SIG-M5 treated with dmso at 0.1 percent for 504 hours (cell line): ENCODE data around the gene PPFIA3.
A peak's percentile ranks its signal among the peaks of the same experiment; 100 is the strongest.

Experiments
- DNase-seq: peaks from one replicate; lab custom pipeline; 2025; ENCODE audit not compliant: unreplicated experiment; lab: John Stamatoyannopoulos, UW

PPFIA3 gene

GRCh38 chr19:49148784-49149651 is 29.7 kb downstream of the PPFIA3 start:
- peak; percentile 91 for DNase-seq

GRCh38 chr19:49149652-49150105 is 30.3 kb downstream of the PPFIA3 start:
- peak; percentile 50 for DNase-seq

DNA sequence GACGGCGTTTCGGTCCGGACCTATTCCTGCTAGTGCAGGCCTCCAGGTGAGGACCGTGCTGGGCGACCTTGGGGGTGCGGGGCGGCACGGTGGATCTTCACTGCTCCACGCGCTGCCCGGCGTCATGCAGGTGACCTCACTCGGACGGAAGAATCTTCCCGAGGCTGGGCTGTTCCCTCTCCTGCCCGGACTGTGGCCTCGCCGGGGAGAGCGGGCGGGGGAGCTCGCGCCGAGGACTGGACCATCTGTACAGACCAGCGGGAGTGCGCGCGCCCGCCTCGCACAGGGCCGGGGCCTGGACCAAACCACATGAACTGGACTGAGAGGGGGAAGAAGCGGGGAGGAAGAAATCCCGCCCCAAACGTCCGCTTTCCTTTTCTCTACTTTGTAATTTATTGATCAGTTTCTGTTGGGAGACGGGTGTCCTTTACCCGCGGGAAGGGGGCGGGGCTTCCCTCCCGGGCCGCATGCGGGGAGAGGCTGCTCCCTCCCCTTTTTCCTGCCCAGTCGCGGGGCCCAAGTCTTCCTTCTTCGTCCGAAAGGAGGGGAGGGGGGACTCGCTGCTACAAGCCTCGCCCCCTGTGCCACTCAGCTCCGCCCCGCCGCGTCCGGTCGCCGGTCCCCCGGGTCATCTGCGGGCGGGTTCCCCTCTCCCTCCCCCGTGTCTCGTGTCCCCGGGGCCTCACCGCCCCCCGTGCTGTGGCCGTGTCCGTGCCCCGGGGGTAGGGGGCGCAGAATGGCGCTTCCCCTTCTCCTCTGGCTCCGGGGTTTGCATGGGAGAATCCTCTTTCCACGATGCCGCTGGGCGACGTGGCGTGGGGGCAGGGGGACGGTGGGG is 31.0 kb downstream of the PPFIA3 start:
- peak; percentile 88 for DNase-seq

DNA sequence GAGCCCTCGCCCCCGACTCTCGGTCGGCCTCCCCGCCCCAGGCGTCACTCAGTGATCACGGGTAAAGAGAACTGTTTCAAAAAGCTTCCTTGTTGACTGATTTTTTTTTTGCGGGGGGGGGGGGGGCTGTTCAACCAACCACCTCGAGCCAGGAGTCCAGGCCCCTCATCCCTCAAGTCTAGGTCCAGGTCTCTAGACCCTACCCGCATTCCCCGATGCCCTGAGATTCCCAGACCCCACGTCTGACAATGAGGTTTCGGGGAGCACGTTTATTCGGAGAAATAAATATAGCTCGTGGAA is 31.6 kb downstream of the PPFIA3 start:
- no peak for DNase-seq

DNA sequence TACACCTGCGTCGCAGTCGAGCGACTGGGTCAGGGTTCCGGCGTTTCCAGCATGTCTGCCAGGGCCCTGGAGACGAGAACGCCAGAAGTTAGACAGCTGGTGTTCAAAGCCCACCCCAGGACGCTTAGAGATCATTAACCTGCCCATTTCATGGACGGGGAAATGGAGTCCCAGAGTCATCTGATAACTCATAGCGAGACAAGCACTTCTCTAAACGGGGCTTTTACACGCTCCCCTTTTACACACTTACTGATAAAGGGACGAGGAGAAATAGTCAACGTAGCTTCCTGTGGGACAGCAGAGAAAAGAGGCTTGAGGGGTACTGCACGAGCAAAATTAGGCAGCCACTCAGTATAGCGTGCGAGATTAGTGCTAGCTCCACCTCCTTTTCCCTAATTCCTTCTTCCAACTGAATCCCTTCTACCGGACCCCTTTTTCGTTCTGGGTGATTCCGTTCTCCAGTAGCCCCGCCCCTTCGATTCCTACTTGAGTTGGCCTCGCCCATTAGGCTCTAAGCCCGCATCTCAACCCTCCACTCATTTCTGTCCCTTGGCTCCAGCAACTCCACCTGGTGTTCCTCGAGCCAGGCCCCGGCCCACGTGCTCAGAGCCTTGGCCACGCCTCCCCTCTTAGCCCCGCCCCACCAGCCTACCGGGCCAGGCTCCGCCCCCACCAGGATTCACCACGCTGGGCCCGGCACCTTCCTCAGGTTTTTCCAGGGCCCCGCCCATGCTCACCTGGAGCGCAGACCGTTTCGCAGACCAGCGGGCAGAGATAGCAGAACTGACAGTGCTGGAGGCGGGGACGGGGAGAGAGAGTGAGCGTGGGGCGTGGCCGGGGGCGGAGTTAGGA is 32.1 kb downstream of the PPFIA3 start:
- DNase-seq = peak; percentile 47

- DNase-seq = no peak
Measured at GRCh38 chr19:49152119-49152550, 32.8 kb downstream of the PPFIA3 start.

DNA sequence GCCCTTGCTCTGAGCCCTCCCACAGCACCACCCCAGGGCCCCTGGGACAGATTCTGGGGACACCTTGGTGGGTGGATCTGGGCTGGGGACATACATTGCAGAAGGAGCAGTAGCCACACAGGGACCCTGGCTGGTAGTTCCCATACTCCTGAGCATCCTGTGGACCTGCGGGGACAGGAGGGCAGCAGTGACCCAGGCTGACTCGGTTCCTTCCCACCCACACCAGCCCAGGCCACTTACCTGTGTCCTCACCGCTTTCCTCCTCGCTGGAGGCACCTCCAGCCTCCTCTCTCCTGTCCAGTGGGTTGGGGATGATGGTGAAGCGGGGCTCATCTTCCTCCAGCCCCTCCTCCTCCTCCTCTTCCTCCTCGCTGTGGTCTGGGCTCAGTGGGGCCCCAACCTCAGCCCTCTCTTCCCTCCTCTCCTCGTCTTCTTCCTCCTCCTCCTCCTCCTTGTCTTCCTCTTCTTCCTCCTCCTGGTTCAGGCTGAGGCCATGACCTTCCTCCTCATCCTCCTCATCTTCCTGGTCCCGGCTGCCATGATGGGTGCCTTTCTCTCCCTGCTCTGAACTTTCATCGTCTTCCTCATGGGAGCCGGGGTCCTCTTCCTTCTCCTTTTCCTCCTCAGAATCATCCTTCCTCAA is 33.9 kb downstream of the PPFIA3 start:
- DNase-seq = no peak

GRCh38 chr19:49154279-49154678 is 34.9 kb downstream of the PPFIA3 start:
- DNase-seq = no peak

DNA sequence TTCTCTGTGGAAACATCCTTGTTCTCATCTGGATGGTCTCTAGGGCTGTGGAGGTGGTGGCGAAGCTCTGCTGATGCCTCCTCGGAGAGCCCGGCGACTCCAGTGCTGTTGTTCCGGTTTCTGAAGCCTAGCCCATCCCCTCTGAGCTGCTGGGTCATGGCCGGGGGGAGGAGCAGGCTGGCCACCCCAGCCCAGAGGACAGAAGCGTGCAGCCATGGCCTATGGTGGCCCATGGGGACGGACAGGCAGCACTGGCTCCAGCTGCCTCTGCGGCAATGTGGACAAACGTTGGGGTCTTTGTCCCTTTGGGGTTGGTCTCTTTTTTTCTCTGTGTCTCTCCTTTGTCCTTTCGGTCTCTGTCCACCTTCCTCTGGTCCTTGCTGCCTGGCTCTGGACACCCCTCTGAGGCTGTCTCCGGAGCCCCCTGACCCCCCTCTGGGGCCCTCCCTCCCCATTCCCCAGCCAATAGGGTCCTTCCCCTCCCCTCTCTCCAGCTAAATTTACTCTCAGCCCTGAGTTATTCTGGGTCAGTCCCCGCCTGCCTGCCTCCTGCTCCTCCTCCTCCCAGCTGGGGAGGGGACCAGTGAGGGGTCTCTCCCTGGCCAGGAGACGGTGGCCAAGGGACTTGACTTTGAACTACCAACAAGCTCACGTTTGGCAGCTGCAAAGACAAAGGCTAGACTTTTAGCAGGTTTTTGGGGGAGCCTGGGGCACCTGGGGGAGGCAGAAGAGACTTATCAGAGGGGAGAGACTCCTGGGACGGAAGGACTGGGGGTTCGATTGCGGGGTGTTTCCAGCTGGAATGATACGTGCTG is 35.9 kb downstream of the PPFIA3 start, which contains the start of gene HRC:
TSS of gene HRC (minus strand) at position 392 of the 815 bp plus-strand sequence. CDS start at position 233, 159 bp downstream.
- no peak for DNase-seq

DNA sequence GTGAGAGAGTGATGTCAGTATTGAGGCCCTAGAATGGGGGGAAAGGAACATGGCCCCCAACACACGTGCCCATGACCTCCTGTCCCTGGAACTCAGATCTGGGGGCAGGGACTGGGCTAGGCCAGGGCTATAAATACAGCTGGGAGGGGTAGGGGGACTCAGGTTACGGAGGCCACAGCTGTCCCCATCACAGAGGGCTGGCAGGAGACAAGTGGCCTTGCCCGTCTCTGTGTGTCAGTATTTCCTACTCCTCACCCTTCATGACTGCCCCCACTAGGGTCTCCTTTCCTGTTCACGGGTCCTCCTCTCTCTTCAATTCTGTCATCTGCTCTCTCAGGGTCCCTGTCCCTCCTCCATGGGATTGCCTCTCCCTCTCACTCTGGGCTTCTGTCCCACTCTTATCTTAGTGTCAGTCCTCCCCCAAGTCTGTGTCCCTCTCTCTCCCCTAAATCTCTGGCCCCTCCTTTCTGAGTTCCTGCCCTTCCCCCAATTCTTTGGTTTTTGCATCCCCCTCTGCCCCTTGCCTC is 36.5 kb downstream of the PPFIA3 start:
- DNase-seq = no peak

- DNase-seq = peak; percentile 68
Measured at GRCh38 chr19:49157445-49158224, 38.3 kb downstream of the PPFIA3 start, which contains the start of gene TRPM4. Gene TRPM4 (plus strand): TSS chr19:49157792. CDS start chr19:49157867, 75 bp downstream.

GRCh38 chr19:49160450-49161189 is 41.3 kb downstream of the PPFIA3 start:
- no peak for DNase-seq

GRCh38 chr19:49161987-49162386 is 42.6 kb downstream of the PPFIA3 start:
- no peak for DNase-seq

DNA sequence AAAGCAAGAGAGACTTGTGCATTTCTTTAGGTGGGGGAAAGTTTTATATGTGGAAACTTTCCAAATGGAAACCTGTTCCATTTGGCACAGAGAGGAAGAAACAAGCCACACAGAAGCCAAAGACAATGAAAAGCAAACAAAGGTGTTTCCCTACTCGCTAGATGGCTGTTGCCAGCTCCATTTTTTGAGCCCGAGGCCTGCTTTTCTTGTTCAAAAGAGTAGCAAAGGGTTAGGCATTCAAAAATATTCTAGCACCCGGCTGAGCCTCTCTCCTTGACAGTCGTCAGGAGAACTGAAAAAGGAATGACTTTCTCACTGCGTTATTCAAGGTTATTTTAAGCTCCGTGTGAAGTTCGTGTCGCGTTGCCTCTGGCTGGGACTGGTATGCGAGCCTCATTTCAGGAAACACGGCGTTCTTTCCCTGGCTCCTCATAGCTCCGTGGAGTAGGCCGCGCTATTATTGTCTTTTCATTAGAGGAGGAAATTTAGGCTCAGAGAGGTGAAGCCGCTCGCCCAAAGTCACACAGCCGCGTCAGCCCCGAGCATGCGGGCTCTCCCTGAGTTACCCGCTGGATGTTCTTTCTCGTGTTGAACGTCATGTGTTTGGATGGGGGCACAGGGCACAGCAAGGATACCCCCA is 45.9 kb downstream of the PPFIA3 start:
- no peak for DNase-seq

DNA sequence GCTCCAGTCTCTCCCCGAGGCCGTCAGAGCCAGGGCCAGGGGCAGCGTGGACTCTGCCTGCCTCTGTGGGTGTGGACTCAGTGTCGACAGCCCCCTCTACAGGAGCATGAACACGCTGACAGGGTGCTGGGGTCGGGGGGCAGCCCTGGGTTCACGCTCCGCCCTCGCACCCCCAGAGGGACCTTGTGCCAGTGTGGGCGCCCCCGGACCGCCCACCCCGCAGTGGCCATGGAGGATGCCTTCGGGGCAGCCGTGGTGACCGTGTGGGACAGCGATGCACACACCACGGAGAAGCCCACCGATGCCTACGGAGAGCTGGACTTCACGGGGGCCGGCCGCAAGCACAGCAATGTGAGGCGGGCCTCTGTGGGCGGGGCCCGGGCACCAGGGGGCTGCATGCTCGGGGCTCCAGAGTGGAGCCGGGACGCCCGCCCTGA is 46.5 kb downstream of the PPFIA3 start:
- DNase-seq = no peak

DNA sequence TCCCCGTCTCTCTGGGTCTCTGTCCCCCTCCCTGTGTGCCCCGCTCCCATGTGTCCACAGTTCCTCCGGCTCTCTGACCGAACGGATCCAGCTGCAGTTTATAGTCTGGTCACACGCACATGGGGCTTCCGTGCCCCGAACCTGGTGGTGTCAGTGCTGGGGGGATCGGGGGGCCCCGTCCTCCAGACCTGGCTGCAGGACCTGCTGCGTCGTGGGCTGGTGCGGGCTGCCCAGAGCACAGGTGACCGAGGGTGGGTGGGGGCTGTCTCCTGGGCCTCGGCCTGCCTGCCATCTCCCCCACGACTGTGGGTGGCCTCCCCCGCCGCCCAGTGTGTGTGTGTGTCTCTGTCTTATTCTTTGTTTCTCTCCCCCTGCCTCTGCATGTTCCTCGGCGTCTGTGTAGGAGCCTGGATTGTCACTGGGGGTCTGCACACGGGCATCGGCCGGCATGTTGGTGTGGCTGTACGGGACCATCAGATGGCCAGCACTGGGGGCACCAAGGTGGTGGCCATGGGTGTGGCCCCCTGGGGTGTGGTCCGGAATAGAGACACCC is 48.6 kb downstream of the PPFIA3 start:
- no peak for DNase-seq

DNA sequence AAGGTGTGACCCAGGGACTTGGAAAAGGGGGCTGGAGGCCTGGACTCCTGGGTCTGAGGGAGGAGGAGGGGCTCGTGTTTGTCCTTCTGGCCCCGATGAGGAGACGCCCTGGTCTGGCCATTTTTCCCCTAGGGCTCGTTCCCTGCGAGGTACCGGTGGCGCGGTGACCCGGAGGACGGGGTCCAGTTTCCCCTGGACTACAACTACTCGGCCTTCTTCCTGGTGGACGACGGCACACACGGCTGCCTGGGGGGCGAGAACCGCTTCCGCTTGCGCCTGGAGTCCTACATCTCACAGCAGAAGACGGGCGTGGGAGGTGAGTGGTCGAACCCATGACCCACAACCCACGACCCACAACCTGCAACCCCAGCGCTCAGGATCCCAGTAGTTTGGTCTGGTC is 49.1 kb downstream of the PPFIA3 start:
- DNase-seq = no peak
